ENCODE results near the gene TNS1. TPM values are rescaled to one million over a fixed set of nuclear protein-coding genes. Genes with fewer than 3 reads are reported as not detected.

The TNS1 gene
- total and polyA plus RNA-seq, 10 of the 15 experiments (the other 5 are each of a cell fraction or from before 2014, with no cell fraction given) = 0.05 to 0.44 TPM; not detected in 8

DNA sequence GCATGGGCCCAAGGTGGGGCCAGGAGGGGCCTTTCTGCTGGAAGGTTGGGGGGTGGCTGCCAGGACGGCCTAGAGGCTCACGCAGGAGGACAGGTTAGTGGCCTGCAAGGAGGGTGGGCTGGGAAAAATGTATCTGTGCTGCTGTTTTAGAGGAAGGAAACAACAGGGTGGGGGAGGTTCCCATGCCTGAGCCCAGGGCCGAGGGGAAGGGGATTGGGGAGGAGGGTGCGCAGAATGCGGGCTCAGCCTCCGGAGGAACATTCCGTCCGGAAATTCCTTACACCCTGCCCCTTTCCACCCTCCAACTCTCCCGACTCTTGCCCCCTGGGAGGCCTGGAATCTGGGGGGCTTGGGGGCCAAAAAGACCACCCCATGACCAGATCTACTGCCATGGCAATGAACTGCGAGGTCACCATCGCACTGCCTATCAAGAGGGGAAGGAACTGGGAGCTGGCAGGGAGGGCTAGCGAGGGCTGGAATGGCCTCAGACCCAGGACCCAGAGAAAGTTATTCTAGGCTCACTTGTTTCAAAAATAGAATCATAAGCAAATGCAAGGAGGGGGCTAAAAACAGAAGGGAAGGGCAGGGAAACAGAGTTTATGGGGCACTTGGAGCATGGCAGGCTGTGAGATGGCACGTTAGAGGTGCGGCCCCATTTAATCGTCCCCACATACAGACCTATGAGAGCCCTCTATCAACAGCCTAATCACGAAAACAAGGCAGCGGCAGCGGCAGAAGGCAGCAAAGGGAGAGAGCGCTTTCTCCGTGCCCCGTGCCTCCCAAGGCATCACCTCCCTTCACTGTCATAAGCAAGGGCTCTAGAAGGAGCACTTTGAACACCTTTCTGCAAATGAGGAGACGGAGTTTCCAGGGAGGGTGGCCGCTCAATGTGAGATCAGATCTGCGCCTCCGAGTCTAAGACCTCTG lies 90.4 kb downstream of the TNS1 start:
- in situ Hi-C loops (cut with MboI) = no loop called here
- Histone ChIP-seq H3K4me1 (ENCODE audit: control insufficient read depth, insufficient read depth, low read length) (no peaks in the 10 kb centered on the region), H2AFZ (ENCODE audit: control insufficient read depth, low read depth, low read length) (no peak overlapping the region), H3K9me3 (replicated peaks; ENCODE audit: control insufficient read depth, insufficient read depth, low read length) (no peaks in the 10 kb centered on the region), H3K79me2 (ENCODE audit: control insufficient read depth, insufficient read depth, low read length) (no peaks in the 10 kb centered on the region), H3K36me3 (ENCODE audit: control insufficient read depth in 2 of 2, insufficient read depth in 2 of 2, low read length in 1 of 2) (no peaks in the 10 kb centered on the region), H3K27me3 (replicated peaks in 1 of 2; ENCODE audit: control insufficient read depth in 2 of 2, insufficient read depth in 2 of 2, low read length in 1 of 2) (peaks cover 2 to 3% of the 10 kb centered on the region in 2 experiments), H3K9ac (ENCODE audit: control insufficient read depth, insufficient read depth, low read length) (no peak overlapping the region), H4K20me1 (ENCODE audit: control insufficient read depth, insufficient read depth) (no peaks in the 10 kb centered on the region), H3K4me3 (no peak overlapping the region), H3K4me2 (ENCODE audit: control insufficient read depth, insufficient read depth) (no peak overlapping the region), H3K27ac (ENCODE audit: control insufficient read depth, insufficient read depth) (no peak overlapping the region)
- RAD21 ChIA-PET (ENCODE audit: unreplicated experiment) = no interaction called here
- no TSS peak for BruUV-seq (replicated peaks)
- DNase-seq (ENCODE audit: low read depth, low spot score) = no peak
- FAIRE-seq = no peak
- no peak for ATAC-seq
- TF ChIP-seq SMAD5 (IDR thresholded peaks at IDR 0.05; ENCODE audit: low read depth) (no peak), NR2C1 (IDR thresholded peaks at IDR 0.05) (no peak), NR2C2 (IDR thresholded peaks at IDR 0.05; ENCODE audit: borderline replicate concordance, control insufficient read depth, insufficient read length, low read depth) (no peak), BCL11A (IDR thresholded peaks at IDR 0.05; ENCODE audit: low read depth, low read length) (no peak), IKZF1 (conservative IDR thresholded peaks at IDR 0.05) (no peak), ZNF592 (IDR thresholded peaks at IDR 0.05) (no peak)
- CTCF ChIA-PET = no interaction called here
- SMC1A ChIA-PET (ENCODE audit: uncharacterized antibody, unreplicated experiment) = no interaction called here
- POLR2A ChIA-PET = no interaction called here
- intact Hi-C loops (cut with micrococcal nuclease; ENCODE audit: unreplicated experiment) = no loop called here
- 32% methylated on average over 22 of the region's 25 CpGs for WGBS (ENCODE audit: insufficient coverage, insufficient replicate concordance, low lambda C conversion rate, missing lambda C conversion rate)
